Endometrial microvascular endothelial cells (primary cell): Measurements from ENCODE around the gene SLC28A3. TPM values are rescaled to one million over a fixed set of nuclear protein-coding genes. Genes with fewer than 3 reads are reported as not detected.

Experiments used
- in situ Hi-C: cut with HindIII; loops from 2 replicates; pipeline ENCODE4 v1.10.0; 2017; ENCODE audit warnings: low sequenced_read_pairs, low pct_unique_long_range_greater_than_20kb; ENCODE audit errors: inconsistent ontology term
- total RNA-seq: library from RNA; depleted of rRNA; stranded (reverse); fragments of >200 nt; gene quantifications from one replicate; pipeline ENCODE4 v1.2.3, GENCODE V29; 2015; ENCODE audit errors: inconsistent ontology term

Gene SLC28A3
- total RNA-seq, 1 donor from 2014 or later: not detected

DNA sequence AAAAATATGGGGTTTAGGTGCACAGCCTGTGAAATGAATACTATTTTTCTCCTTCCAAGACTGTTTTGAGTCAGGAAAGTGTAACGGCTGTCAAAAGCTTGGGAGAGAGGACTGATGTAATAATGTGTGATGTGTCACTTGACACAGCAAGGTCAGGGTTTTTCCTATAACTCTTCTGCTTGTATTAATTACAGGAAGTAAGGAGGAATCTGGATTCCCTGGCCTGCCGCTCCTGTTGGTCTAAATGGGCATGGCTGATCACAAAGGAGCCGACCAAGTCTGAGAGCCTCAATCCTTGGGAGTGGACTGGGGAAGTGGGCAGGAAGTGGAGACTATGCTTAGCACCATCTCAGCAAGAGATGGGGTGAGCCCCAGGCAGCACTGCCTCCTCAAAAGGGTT, 16.7 kb upstream of the SLC28A3 start:
- in situ Hi-C loops: no loop called here

DNA sequence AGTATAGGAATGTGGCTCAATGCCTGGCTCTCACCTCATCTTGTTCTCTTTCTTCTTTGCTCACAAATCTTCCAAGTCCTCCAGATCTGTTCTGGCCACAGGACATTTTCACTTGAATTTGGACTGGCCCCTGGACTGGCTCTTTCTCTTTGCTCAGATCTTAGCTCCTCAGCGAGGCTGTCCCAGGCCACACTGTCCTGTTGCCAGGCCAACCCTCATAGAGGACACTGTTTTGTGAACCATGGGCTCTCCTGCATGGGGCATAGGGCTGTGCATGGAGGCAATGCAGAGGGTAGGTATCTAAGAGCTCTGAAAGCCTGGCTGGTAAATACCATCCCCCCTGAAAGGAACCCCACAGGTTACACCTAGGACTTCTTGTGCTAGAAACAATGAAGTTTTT, 13.5 kb upstream of the SLC28A3 start:
- in situ Hi-C loops: no loop called here

DNA sequence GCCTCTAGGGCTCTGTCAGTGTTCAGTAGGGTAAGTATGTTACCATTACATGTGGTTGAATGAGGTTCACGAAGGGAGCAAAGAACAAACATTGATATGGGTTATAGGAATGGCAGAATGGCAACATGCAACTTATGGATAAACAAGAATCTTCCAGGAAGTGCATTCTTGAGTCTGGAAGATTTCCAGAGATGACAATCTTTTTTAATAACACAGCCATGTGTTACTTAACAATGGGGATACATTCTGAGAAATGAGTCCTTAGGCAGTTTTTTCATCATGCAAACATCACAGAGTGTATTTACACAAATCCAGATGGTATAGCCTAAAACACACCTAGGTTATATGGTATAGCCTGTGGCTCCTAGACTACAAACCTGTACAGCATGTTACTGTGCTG, 9.1 kb upstream of the SLC28A3 start:
- in situ Hi-C loops: no loop called here

DNA sequence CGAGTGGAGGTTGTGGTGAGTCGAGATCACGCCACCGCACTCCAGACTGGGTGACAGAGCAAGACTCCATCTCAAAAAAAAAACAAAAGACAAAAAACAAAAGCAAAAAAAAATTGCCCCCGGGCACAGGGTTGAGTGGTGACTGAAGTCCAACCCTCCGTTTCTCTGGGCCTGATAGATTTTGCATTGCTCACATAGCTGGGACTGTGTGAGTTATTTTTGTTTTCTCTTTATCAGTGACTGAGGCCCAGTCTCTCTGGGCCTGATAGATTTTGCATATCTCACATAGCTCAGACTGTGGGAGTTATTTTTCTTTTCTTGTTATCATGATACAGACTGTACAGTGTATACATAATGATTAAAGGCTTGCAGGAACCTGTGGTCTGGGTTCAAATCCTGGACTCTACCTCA, 2.6 kb upstream of the SLC28A3 start:
- in situ Hi-C loops: no loop called here

DNA sequence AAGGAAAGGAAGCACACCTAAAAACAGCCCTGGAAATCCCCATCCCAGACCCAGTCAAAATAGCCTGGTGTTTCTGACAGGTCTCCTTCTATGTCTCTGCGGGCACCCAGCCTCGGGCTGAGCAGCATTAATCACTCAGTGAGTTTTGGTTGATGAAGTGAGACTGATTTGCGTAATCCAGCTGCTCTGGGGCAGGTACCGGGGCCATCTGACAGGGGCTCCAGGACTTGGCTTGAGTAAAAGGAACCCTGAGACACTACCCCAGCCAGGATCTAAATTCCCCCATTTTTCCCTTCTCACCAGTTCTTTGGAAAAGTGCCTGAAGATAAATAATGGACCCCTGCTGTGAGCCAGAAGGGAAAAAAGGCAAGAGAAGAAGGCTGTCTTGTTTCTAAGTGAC, 596 bp downstream of the SLC28A3 start:
- in situ Hi-C loops: no loop called here

DNA sequence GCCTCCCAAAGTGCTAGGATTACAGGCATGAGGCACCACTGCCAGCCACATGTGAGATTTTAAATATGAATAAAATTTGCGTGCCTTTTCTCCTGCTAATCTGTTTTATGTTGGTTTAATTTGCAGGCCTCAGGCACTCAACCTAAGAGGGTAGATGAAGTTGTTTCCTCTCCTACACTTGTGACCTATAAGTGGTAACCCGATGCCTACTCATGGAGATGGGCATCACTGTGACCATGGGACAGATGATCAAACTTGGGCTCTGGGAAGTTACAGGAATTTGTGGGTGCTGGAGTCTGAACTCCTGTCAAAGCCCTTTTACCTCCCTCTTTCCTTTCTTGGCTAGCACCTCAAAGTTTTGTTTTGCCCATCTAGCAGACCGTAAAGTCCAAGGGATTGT, 1.1 kb downstream of the SLC28A3 start:
- in situ Hi-C loops: no loop called here

DNA sequence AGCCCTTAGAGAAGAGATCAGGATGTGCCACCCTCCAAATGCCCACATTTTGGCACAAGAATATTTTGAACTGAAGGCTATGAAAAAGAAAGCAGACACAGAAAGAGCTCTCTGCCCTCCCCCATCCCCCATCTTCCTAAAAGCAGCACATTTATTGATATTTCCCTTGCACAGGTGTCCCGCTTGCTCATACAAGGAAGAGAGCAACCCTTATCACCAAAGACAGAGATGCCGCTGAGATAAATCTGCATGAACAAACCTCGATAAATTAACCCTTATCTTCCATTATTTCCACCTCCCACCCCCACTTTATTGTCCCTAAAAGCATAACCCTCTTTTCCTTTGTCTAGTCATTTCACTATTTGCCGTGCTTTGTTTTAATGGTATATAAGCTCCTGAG, 1.8 kb downstream of the SLC28A3 start:
- in situ Hi-C loops: no loop called here

DNA sequence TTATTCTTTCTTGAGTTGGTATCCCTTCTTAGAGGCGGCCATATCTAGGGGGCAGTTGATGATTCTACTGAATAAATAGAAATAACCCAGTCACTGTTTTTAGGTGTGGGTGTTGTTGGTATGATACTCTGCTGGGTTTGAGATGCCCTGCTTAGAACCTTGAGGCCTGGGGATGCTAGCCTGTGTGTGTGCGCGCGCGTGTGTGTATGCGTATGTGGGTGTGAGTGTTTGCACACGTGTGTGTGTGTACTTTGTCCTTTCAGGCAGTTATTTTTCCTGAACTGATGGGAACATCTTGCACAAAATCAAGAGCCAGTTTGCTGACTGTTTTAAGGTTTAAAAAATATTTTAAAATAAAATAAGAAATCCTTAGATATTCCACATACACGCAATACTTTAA, 3.3 kb downstream of the SLC28A3 start:
- in situ Hi-C loops: no loop called here

DNA sequence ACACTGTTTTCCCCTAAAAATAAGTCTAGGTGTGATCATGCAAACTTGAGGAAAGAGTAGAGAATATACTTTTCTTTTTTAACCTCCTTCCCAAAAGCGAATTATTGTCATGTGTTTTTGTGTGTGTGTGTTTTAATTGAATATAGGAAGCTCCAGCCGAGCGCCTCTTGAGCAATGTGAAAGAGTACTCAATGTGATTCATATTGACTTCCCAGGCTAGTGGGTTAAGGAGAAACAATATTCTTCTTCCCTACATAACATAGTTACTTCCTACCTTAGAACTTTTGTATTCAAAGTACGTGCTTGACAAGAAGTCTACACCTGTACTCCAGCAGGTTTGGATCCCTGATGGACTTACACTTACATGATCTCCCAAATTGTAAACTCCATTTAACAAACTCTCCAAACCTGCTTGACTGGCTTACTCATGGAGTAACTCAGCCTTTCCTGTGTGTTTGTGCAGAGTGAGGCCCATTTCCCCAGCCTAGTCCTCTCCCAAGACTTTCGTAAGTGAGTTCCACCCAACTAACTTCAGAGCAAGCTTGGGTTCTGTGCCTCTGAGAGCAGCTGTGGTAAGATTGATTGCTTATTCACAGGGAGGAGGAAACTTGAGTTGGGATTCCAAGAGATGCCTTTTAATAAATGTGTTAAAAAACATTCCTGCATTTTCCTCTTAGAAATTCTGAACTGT, 9.3 kb downstream of the SLC28A3 start:
- in situ Hi-C loops: no loop called here

DNA sequence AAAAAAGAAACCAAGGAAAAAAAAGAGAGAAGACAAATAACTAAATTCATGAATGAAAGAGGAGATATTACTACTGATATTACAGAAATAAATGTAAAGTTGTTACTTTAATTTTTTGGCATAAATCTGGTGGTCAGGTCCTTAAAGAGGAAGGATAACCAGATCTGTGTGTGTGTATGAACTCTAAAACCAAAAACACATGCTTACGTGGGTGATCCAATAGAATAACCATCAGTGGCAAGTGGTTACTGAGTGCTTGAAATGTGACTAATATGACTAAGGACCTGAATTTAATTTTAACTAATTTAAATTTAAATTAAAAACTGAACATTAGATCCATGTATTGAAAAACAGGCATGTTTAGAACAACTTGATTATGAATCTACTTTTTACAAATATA, 10.3 kb downstream of the SLC28A3 start:
- in situ Hi-C loops: no loop called here

DNA sequence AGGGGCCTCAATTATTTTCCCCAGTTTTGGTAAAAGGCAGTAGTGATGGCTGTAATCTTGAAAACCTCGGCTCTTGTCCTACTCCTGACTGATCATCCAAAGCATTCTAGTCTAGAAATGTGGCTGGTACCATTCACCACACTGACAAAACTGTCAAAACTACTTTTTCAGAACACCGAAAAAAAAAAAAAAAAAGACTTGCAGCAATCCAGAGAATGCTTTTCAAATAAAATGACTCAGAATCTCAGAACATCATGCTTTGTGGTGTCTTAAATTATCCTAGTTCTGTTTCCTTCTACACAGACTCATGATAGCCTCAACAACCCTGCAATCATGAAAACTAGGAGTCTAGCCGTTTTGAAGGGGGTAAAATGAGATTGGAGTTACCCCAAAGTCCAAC, 13.4 kb downstream of the SLC28A3 start:
- in situ Hi-C loops: no loop called here

DNA sequence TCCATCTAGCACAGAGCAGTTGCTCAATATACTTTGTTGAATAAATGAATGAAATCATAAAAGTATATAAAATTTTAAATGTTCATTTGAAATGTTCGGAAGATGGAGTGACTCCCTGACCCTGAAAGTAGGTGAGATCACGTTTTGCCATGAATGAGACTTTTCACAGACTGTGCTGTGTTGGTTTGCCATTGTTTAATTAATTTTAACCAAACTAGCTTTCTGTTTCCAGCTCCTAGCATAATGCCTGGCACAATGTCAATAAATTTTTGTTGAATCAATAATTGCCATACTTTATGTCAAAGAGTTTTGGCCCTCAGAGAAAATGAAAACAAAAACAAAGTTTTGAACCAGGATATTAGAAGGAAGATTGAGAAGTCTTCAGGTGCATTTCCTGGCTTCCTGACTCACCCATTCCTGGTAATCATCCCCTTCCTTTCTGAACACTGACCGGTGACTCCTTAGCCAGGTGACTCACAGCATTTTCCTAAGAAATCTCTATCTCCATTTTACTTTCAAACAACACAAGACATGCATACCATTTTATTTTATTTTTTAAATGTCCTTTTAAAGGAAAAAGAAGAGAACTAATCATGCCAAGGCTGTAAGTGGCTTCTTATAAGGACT, 15.1 kb downstream of the SLC28A3 start:
- in situ Hi-C loops: no loop called here

DNA sequence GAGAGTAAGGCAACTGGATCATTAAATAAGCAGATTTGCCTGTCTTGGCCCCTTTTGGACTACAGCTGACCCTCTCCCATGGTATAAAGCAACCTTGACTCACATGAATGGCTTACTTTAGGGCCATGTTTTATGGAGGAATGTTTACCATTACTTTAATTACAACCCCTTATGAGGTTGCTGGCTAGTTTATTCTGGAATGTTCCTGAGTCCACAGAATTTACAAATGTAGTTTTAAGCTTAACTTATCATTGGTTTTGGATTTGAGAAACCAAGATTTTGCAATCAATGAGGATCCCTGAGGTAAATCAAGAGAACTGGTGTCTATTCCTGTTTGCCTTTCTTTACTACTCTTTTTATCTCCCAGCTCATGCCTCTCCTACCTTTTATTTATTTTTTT, 15.7 kb downstream of the SLC28A3 start:
- in situ Hi-C loops: no loop called here

DNA sequence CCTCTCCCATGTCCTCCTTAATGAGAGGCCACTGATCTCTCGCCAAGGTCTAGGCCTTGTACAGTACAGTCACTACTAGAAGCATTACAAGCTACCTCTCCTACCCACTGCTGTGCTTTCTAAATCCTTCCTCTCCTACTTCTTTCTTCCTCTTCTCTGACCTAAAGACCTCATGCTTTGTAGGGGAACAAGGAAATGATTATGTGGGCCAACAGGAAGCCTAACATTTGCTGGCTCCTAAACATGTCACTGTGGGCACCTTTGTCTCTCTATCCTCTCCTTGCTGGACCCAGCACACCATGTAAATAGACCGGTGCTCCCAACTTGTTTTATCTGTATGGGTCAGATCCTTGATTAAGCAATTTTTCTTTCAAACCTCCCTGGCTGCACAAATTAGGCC, 16.7 kb downstream of the SLC28A3 start:
- in situ Hi-C loops: no loop called here

DNA sequence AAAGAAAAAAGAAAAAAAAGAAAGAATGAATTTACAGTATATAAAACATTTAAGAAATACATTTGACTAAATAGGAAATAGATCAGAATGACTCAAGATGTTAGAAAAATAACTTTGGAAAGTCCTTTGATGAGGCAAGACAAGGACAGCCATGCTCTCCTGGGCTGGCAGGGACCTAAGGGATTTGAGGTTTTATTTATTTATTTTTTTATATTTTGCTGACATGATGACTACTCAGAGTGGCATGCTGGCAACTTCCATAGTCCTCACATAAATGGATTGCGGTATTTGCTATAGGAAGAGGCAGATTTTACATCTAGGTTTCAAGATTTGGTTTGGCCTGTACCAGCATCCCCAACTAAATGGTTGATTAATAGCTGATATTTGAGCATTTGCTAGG, 17.7 kb downstream of the SLC28A3 start:
- in situ Hi-C loops: no loop called here

DNA sequence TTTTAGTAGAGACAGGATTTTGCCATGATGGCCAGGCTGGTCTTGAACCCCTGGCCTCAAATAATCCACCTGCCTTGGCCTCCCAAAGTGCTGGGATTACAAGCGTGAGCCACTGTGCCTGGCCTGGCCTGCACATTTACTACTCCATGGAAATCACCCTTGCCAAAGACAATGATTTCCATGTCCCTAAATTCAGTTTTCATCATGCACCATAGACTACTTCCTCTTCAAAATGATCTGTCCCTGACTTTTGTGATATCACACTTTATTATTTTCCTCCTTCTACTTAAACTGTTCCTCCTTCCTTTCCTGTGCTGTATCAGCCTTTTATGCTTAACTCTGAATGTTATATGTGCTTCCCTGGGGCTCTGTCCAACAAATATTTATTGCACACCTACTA, 20.3 kb downstream of the SLC28A3 start:
- in situ Hi-C loops: no loop called here

DNA sequence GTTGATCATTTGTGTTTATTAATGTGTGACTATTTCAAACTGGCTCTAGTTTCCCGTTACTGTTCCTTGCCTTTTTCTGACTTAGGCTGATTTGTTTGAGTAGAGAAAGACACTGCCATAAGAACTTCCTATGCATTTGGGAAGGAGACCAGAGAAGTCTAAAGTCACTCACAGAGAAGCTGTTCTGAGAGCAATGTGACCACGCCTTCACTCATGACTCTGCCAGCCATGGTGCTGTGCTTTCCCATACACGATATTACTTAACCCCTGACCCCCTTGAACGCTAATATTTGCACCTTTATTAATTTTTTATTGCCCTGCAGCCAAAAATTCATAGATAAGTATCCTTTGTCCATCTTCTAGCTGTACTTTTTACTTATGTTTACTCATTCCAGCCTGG, 20.9 kb downstream of the SLC28A3 start:
- in situ Hi-C loops: no loop called here

DNA sequence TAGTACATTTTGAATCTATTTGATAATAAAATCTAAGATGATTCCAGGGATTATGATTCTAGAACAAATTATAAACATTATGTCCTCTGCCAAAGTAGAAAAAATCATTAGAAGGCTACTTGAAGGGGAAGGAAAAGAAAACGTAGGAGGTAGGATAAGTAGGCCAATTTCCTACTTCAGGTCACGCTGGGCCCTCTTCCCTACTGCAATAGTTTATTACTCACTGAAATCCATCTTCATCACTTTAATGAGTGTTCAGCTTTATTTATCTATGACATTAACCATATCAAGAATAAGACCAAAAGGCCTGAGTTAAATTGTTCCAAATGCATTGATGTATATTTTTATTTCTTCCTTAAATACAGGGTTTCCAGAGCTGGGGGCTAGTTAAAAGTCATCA, 21.6 kb downstream of the SLC28A3 start:
- in situ Hi-C loops: no loop called here

DNA sequence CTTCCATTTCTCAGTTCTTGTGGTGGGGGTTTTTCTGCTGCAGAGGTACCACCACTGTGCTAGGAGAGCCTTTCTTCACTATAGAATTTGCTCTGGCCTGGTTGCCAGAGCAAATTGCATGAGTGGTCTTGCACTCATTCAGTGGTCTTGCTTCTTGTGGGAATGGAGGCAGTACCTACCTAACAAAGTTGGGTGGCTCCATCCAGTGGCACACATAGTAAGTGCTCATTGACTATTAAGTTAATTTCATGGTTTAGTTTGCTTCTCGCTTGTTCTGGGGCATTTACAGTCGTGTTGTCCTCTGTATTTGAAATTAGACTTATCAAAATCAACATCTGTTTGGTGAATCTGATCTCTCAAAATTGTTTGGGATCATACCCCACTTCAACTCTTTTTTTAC, 23.0 kb downstream of the SLC28A3 start:
- in situ Hi-C loops: no loop called here

DNA sequence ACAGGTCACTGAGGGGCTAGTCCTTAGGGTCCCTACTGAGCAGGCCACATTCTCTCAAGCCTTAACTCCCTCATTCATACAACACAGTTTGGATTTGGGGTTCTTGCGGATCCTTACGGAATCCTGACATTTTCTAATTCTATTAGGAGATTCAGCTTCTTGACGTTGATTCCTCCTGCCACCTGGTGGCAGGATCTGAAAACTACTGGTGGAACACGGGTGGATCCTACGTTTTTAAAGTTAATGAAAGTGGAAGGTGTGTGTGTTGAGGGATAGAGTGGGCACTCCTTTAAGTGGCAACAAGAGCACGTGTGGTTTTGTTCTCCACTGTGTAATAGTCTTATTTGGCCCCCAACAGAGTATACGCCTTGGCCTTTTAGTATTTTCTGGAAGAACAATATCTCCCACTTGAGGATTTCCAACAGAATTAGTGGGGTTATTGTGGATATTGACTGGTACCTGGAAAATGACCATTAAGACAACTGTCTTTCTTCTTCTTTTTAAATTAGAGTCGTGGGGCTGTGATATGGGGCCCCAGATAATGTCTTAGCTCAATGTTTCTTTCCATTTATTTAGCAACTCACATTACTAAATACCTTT, 25.2 kb downstream of the SLC28A3 start:
- in situ Hi-C loops: no loop called here

DNA sequence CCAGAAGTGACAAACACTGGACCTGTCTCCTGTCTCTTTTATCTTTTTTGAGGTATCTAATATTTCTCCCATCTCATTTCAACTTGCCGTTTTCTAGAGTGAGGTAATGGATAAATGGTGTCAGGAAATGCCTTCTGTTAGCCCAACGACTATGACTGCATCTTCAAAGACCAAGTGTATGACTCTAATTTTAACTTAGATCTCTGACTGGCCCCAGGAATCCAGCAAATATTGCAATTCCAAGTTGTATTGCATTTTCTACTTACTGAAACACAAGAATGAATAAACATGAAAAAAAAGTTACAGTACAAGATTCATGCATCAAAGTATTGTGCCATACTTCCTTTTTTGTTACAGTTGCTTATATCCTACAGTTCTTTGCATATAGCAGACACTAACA, 26.3 kb downstream of the SLC28A3 start:
- in situ Hi-C loops: no loop called here
